NCI-H1092 treated with DMSO at 0.1 percent for 48 hours (cell line): ENCODE data around the gene CD99L2.
"Not testable (repeated sequence)": the region's sequence is repeated elsewhere in the genome, so short reads cannot be mapped to it uniquely, and the experiment has no call there.

Source experiments
- DNase-seq: peaks from one replicate; lab custom pipeline; 2025; lab: John Stamatoyannopoulos, UW

The CD99L2 gene

DNA sequence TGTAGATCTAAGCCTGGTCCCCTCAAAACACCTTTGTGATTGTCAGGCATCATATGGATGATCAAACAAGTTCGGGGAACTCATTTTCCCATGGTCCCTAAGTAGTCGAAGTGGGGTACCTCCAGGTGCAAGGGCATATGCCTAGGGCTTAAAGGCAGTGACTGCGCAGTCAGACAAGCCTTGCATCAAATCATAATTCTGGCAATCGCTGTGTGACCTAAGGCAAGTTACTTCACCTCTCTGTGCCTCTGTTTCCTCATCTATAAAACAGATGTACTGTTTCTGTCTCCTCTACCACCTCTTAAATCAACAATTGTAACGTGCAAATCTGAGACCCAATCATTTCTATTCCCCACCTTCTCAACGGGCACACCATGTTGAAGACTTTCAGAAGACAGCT, 1.8 kb downstream of the CD99L2 start:
- DNase-seq = no peak

DNA sequence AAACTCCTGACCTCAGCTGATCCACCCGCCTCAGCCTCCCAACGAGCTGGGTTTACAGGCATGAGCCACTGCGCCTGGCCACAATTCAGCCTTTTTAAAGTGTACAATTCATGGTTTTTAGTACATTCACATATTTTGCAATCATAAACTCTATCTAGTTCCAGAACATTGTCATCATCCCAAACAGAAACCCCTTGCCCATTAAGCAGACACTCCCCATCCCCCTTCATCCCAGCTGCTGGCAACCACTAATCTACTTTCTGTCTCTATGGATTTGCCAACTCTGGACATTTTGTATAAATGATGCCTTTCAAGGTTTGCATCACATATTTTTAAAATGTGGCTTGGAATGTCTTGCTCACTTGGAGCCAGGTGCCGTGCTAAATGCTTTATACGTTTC, 4.5 kb downstream of the CD99L2 start:
- no peak for DNase-seq

DNA sequence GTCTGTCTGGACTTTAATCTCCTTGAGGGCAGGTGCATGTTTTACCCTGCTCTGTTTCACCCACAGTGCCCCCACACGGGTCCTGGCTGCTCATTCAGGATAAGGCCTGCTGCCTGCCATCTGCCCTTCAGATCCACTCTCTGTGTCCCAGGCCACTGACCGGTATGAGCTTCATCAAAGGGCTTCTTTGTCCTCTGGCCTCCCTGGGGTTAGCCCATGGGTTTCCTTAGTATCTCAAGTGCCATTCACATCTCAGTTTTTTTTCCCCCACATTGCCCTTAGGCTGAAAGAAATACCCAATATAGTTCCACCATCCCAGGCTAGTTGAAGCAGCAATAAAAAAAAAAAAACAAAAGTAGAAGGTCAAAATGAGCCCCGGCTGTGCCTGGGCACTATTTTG, 9.3 kb downstream of the CD99L2 start:
- no peak for DNase-seq

DNA sequence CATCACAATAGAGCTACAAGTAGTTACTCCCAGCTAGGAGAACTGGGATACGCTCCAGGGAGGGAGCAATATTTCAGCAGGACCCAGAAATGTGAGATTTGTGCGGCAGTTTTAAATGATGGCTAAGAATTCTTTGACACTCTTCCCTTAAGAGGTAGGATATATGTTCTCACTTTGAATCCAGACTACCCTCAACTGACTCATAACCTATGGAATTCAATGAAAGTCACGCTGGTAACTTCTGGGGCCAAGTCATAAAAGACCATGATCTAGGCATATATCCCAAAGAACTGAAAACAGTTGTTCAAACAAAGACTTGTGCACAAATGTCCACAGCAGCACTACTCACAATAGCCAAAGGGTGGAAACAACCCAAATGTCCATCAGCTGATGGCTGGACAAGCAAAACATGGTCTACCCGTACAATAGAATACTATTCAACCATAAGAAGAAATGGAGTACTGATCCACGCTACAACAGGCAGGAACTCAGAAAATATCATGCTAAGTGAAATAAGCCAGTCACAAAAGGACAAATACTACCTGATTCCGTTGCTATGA, 10.5 kb downstream of the CD99L2 start:
- no peak for DNase-seq

DNA sequence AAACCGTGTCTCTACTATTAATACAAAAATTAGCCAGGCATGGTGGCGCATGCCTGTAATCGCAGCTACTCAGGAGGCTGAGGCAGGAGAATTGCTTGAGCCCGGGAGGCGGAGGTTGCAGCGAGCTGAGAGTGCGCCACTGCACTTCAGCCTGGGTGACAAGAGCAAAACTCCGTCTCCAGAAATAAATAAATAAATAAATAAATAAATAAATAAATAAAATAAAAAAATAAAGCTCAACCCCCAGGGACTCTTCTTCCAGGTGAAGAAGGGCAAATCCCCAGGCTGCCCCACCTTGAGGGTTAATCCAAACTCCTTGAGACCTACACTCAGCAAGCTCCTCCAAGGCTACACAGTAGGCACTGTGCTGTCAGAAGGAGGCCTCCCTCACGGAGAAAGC, 11.2 kb downstream of the CD99L2 start:
- DNase-seq = not testable (repeated sequence)

DNA sequence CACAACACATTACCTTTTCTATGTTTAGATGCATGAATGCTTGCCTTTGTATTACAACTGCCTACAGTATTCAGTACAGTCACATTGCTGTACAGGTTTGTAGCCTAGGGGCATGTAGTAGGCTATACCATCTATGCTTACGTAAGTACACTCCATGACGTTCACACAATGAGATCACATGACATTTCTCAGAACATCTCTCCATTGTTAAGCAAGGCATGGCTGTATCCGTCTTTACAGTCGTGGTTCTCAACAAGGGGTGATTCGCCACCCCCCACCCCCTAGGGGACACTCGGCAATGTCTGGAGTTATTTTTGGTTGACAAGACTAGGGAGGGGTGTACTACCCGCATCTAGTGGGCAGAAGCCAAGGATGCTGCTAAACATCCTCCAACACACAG, 12.1 kb downstream of the CD99L2 start:
- no peak for DNase-seq

DNA sequence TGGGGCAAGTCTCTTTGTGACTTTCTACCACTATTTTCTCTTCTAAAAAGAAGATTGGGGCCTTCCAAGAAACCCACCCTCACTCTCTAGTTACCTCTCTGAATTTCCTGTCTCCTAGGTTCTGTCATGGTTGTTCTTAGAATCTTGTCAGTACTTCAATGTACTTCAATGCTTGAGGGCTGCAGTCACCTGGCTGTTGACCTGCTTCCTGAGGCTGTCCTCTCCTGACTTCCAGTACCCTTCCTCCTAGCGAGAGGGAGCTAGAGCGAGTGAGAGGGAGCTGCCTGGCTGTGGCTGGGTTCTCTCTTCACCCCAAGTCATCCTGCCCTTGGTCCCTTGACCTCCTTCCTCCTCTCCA, 17.7 kb downstream of the CD99L2 start:
- DNase-seq = no peak

DNA sequence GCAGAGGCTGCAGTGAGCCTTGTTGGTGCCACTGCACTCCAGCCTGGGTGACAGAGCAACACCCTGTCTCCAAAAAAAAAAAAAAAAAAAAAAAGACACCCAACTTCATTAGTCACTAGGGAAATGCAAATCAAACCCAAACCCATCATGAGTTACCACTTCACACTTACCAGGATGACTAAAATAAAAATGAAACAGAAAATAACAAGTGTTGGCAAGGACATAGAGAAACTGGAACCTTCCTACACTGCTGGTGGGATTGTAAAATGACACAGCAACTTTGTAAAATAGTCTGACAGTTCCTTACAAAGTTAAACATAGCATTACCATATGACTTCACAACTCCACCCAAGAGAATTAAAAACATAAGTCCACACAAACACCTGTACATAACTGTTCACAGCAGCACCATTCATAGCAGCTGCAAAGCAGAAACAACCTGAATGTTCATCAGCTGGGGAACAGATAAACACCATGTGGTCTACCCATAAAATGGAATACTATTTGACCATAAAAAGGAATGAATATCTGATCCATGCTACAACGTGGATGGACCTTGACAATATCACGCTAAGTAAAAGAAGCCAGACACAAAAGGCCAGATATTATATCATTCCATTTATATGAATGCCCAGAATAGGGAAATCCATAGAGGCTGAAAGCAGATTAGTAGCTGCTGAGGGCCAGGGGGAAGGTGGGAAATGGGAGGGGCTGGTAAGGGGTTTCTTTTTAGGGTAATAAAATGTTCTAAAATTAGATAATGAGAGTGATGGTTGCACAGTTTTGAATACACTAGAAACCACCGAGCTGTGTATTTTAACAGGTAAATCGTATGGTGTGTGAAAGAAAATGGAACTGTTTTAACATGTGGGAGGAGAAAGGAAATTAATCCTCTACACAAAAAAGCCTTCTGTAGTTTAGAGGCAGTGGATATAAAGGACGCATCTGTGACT, 18.3 kb downstream of the CD99L2 start:
- DNase-seq = no peak

DNA sequence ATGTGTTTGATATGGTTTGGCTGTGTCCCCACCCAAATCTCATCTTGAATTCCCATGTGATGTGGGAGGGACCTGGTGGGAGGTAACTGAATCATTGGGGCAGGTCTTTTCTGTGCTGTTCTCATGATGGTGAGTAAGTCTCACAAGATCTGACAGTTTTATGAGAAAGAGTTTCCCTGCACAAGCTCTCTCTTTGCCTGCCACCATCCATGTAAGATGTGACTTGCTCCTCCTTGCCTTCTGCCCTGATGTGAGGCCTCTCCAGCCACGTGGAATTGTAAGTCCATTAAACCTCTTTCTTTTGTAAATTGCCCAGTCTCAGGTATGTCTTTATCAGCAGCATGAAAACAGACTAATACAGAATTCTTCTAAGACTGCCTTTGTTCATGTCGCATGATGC, 22.8 kb downstream of the CD99L2 start:
- DNase-seq = not testable (repeated sequence)

DNA sequence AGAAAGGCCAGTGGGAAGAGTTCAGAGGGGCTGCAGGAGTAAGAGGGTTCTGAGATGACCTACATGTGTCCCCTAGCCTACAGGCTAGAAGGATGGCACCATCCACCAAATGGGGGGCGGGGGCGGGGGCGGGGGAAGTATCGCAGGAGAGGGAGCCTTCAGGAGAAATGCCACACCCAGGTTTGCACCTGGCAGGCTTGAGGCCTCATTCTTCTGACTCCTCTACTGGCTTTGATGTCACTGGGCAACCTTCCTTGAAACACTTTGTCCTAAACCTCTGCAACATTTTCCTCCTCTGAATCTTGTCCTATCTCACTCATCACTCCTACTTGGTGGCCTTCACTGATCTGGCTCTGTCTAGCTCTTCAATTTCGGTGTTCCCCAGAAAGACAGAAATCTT, 24.0 kb downstream of the CD99L2 start:
- DNase-seq = no peak

DNA sequence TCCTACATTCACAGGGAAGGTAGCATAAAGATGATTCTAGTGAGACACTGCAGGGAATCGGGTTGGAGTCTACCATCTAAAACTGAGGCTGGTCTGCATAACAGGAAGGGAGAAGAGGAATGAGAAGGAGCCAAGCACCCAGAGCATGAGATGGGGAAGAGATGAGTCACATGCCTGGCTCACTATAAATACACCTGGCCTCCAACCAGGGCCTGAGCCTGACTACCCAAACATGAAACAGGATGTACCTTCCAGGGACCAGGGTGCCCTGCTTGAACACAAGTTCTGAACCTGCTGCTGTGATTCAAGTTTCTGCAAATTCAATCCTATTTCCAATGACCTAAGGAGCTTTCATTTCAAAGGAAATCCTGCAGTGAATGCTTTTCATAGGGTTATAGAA, 24.9 kb downstream of the CD99L2 start:
- DNase-seq = no peak

DNA sequence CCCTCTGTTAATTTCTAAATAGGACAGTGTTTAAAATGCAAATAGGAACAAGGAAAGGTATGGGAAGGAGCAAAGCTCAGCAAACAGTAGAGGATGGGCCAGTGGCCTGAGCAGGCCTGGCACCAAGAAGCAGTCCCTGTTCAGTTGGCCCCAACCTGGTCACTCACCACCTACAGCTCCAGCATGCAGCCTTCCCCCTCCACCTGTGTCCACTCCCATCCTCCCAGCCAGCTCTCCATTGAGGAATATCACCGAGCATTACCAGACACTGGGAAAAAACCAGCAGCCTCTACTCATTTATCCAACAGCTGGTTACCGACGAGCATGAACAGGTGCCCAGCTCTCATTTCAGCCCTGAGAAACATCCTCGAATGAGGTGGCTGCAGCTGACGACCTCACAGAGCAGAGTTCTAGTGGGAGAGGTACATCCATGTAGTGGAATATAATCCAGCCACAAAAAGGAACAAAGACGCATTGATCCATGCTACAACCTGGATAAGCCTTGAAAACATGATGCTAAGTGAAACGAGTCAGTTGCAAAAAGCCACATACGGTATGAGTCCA, 25.6 kb downstream of the CD99L2 start:
- no peak for DNase-seq

DNA sequence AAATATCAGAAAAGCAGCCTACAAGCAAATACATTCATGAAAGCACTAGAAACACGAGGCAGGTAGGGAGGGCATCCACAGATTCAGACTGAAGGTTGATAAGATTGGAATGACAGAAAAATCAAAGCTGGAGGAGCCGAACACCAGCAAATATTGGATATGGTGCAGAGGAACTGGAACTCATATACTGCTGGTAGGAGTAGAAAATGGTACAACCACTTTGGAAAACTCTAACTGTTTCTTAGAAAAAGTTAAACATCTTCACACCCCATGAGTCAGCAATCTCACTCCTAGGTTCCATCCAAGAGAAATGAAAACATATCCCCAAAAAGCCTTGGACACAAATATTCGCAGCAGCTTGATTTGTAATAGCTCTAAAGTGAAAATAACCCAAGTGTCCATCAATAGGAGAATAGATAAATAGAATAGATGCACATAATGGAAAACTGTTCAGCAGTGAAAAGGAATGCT, 27.1 kb downstream of the CD99L2 start:
- DNase-seq = no peak

DNA sequence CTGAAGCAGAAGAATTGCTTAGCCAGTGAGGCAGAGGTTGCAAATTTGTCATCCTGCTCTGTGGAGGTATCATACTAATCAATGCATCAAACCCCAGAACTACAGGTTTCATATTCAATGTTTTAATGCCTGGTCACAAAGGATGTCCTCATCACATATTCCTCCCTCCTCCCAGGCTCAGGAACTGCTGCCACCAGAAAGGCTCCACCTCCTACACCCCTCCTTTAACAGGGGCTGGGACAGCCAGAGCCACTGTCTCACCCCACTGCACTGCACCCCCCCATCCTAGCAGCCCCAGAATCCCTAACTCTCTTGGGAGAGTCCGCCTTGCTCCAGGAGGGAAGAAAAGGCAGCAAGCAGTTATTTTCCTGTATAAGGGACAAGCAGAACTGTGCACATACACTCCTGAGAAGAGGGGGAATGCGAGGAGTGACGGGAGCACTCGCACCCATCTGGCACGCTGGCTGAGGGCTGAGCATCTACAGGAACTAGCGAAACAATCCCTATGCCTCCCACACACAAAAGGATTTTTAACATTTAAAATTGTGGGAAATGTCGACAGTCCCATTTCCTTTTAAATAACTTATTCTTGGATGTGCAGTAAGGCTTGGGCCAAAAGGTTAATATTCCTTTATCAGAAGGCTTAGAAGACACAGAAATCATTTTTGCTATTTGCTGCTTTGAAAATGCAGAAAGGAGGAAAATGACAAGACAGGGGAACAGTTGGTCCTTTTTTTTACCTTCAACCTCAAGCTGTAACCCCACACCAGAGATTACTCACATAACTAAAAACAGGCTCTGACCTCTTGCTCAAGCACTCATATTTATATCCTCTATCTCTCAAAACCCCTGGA, 27.8 kb downstream of the CD99L2 start:
- no peak for DNase-seq

DNA sequence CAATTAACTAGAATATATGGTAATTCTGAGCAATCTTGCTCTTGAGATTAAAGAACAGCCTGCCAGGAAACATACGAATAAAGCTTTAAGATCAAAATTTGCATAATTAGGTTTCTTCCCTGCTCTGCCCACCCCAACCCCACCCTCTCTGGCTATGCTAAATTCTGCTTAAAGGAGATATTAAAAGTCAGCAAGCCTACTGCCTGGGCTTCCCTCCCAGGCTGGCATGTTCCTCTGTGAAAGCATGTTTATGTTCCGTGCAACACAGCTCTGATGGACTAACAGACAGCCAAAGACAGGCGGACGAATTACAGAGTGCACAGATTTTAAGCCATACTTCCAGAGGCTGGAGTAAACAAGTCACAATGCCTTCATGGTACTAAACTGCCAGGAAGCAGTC, 28.4 kb downstream of the CD99L2 start:
- no peak for DNase-seq

DNA sequence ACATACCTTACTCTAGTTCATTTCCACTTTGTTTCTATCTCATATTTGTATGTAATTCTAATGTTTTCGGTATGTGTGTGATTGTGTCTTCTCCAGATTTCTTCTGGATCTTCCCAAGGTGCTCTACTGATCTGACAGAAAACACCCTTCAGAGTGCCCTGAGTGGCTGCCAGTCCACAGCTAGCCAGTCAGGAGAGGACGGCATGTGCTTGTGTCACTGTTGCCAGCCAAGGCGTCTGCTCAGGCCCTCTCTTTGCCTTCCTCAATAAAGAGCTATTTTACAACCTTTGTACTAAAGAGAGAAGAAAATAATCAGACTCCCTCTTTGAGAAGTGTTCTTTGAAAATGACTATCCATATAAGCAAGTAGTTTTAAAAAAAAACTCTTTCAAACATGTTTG, 29.0 kb downstream of the CD99L2 start:
- no peak for DNase-seq

DNA sequence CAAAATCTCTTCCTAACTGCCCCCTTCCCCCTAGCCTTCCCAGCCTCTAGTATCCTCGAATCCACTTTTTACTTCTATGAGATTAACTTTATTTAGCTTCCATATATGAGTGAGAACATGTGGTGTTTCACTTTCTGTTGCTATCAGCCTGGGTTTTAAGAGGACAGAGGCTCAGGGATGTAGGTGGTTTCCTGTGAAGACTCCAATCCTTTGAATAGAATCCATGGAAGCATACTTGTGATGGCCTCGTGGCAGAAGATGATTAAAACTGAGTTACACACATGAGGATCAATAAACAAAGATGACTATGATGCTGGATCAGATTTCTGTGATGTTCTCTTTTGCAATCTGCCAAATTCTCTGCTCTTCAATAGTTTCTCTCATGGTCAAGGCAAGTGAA, 29.8 kb downstream of the CD99L2 start:
- DNase-seq = no peak

DNA sequence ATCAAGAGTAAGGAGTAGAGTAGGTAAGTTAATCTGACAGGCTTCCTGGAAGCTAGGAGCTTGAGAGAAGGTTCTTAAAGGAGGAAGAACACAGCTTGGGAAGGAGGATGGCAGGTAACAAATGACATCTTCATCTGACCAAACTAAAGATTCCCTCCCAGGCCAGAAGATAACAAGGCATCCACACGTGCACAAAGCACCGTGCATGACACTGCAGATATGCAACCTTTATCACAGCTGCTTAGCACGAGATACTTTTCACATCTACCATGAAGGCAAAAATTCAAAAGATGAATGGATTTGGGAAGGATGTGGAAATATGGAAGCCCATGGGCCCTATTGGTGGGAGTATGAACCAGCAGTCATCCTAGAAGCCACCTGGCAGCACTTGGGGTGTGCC, 34.3 kb downstream of the CD99L2 start:
- DNase-seq = no peak

DNA sequence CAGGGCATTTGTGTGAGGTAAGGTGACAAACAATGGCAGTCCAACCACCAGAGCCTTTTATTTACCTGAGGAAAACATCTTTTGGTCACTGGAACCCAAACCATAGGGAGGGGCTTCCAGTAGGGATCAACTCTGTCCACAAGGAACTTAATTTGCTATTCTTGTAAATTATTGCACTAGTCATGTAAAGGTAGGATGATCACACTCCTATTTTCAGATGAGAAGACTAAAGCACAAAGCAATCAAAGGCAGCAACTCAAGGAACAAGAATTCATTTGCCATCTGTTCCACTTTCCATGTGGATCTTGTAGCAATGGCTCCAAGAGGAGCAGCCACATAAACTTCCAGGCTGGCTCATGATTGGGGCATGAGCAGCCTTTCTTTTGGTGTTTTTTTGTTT, 35.3 kb downstream of the CD99L2 start:
- no peak for DNase-seq

DNA sequence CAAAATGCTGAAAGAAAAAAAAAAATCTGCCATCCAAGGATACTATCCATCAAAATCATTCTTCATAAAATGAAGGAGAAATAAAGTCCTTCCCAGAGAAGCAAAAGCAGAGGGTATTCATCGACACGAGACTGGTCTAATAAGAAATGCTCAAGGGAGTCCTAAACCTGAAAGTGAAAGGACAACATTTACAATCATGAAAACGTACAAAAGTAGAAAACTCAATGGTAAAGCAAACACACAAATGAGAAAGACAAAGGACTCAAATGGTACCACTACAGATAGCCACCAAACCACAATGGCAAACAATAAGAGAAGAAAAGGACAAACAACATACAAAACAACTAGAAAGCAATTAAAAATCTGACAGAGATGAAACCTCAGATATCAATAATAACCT, 41.0 kb downstream of the CD99L2 start:
- no peak for DNase-seq

DNA sequence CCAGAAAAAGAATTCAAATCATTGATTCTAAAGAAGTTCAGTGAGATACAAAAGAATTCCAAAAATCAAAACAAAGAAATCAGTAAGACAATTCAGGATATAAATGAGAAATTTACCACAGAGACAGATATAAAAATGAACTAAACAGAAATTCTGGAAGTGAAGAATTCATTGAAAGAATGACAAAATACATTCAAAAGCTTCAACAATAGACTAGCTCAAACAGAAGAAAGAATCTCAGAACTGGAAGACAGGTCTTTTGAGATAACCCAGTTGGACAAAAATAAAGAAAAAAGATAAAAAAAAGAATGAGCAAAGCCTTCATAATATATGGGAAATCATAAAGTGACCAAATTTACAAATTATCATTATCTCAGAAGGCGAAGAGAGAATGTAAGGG, 41.7 kb downstream of the CD99L2 start:
- no peak for DNase-seq

DNA sequence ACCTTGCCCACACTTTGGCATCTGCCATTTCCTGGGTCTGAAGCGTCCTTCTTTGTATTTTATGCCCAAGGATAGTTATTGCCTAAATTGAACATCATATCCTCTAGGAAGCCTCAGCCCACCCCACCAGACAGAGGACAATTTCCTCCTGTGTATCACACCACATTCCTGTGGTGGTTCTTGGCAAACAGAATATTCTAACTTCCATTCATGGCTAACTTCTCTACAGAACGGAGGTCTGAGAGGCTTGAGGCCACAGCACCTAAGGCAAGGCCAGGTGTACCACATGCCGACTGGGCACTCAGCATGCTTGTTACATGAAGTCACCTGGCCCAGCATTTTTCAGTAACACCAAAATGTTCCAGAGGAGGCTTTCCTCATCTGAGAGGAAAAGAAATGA, 42.4 kb downstream of the CD99L2 start:
- no peak for DNase-seq

DNA sequence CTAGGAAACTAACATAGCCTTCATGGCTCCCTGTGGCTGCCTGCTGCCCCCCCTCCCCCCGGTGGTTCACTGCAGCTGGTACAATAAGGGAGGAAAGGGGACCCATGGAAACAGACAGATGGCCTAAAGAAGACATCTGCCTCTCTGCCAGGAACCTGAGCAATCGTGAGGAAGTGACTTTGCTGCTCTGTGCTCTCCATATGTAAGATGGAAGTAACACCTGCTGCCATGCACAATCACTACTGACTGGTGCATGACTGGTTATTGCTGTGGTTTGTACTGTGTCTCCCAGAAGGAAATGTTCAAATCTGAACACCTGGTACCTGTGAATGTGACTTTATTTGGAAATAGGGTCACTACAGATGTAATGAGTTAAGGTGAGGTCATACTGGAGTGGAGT, 43.6 kb downstream of the CD99L2 start:
- no peak for DNase-seq
